WTC11 (cell line): ENCODE data around the gene PSMG1.

Experiments
- FOXK1 ChIP-seq: sonication (generic); formaldehyde crosslinking; IDR thresholded peaks from 2 replicates; pipeline ENCODE4 v1.8.0; 2022; ENCODE audit warnings: mild to moderate bottlenecking, moderate library complexity, missing genetic modification reagents
- KAT7 ChIP-seq: sonication (generic); formaldehyde crosslinking; IDR thresholded peaks from 2 replicates; pipeline ENCODE4 v1.8.1; 2023; ENCODE audit warnings: missing genetic modification reagents, mild to moderate bottlenecking, borderline replicate concordance

GRCh38 chr21:39175665-39176064 is 7.6 kb downstream of the PSMG1 start:
- TF ChIP-seq FOXK1 (CRISPR knock-in tag) (no peak), KAT7 (CRISPR knock-in tag) (no peak)
